IMR-90 (cell line): ENCODE data around the gene NDUFS3. TPM values are rescaled to one million over a fixed set of nuclear protein-coding genes. Genes with fewer than 3 reads are reported as not detected.

Source experiments
- ATAC-seq: fragments of 200-7000 bp; cut with Tn5 transposase; 2 replicates; pipeline ENCODE4 v1.9.1; 2020; ENCODE audit warnings: low read depth, mild to moderate bottlenecking, moderate library complexity
- BruUV-seq: library from RNA; stranded (reverse); fragments of 400-500 nt; replicated peaks from 2 replicates; lab custom pipeline; 2021; lab: Mats Ljungman, UMichigan
- CTCF ChIA-PET: fragments of 300-600 bp; formaldehyde crosslinking; extraction: SDS; loops from one replicate; lab custom pipeline; 2021; ENCODE audit warnings: antibody characterized with exemption; lab: Yijun Ruan, JAX
- POLR2A ChIA-PET: fragments of 300-600 bp; sonication (Branson Sonifier 250); formaldehyde crosslinking; loops from one replicate; lab custom pipeline; 2022; ENCODE audit warnings: antibody characterized with exemption; ENCODE audit not compliant: unreplicated experiment; lab: Charles Lee
- DNase-seq: peaks from one replicate; pipeline ENCODE4 v3.0.0; 2013
- H2AFZ ChIP-seq: replicated peaks from 2 replicates; pipeline ENCODE3; 2013; ENCODE audit warnings: low read length, mild to moderate bottlenecking; ENCODE audit not compliant: poor library complexity
- H2AK5ac ChIP-seq: 2 replicates; pipeline ENCODE4 v1.6.1; 2013; ENCODE audit warnings: low read depth, low read length, inconsistent platforms
- H2AK9ac ChIP-seq: replicated peaks from 2 replicates; pipeline ENCODE3; 2013; ENCODE audit warnings: mild to moderate bottlenecking, low read depth, low read length, moderate library complexity; ENCODE audit not compliant: poor library complexity
- H2BK120ac ChIP-seq: 2 replicates; pipeline ENCODE4 v1.6.1; 2013; ENCODE audit warnings: low read depth, low read length, inconsistent platforms
- H2BK15ac ChIP-seq: 3 replicates; pipeline ENCODE4 v1.6.1; 2013; ENCODE audit warnings: low read depth, low read length, inconsistent platforms
- H2BK20ac ChIP-seq: 2 replicates; pipeline ENCODE4 v1.6.1; 2013; ENCODE audit warnings: low read depth, mild to moderate bottlenecking, inconsistent platforms, low read length, moderate library complexity
- H2BK5ac ChIP-seq: 2 replicates; pipeline ENCODE4 v1.6.1; 2013; ENCODE audit warnings: mild to moderate bottlenecking, low read depth, low read length, inconsistent platforms; ENCODE audit not compliant: poor library complexity, severe bottlenecking
- H3K14ac ChIP-seq: replicated peaks from 2 replicates; pipeline ENCODE4 v1.6.1; 2013; ENCODE audit warnings: low read depth, low read length, inconsistent platforms
- H3K18ac ChIP-seq: 2 replicates; pipeline ENCODE4 v1.6.1; 2013; ENCODE audit warnings: low read depth, low read length, control low read depth
- H3K23ac ChIP-seq: 2 replicates; pipeline ENCODE4 v1.6.1; 2013; ENCODE audit warnings: low read depth, low read length, inconsistent platforms
- H3K27ac ChIP-seq: 2 replicates; pipeline ENCODE4 v1.5.1; 2013; ENCODE audit warnings: mild to moderate bottlenecking, control low read depth, low read length; ENCODE audit not compliant: insufficient read depth
- H3K27me3 ChIP-seq: 2 replicates; pipeline ENCODE4 v1.6.1; 2013; ENCODE audit warnings: low read length; ENCODE audit not compliant: control insufficient read depth, insufficient read depth
- H3K36me3 ChIP-seq: 2 replicates; pipeline ENCODE4 v1.6.1; 2013; ENCODE audit warnings: low read length, mixed read lengths; ENCODE audit not compliant: control insufficient read depth, insufficient read depth
- H3K4ac ChIP-seq: 2 replicates; pipeline ENCODE4 v1.6.1; 2013; ENCODE audit warnings: low read depth, low read length, inconsistent platforms
- H3K4me1 ChIP-seq: 2 replicates; pipeline ENCODE4 v1.6.1; 2013; ENCODE audit warnings: low read length, mixed read lengths; ENCODE audit not compliant: control insufficient read depth, insufficient read depth
- H3K4me2 ChIP-seq: 2 replicates; pipeline ENCODE4 v1.6.1; 2013; ENCODE audit warnings: low read depth, mild to moderate bottlenecking, control low read depth, low read length, moderate library complexity
- H3K4me3 ChIP-seq: 2 replicates; pipeline ENCODE4 v1.5.1; 2013; ENCODE audit warnings: low read depth, mild to moderate bottlenecking, control low read depth, low read length, moderate library complexity; ENCODE audit not compliant: insufficient read depth
- H3K56ac ChIP-seq: 2 replicates; pipeline ENCODE4 v1.6.1; 2013; ENCODE audit warnings: low read length, inconsistent platforms; ENCODE audit not compliant: insufficient read depth; ENCODE audit errors: extremely low read depth
- H3K79me1 ChIP-seq, 2 experiments: 2 replicates each; pipeline ENCODE4 v1.6.1; 2013; ENCODE audit warnings: low read length in 2 of 2, inconsistent platforms in 1 of 2, low read depth in 1 of 2
- H3K9ac ChIP-seq: 2 replicates; pipeline ENCODE4 v1.6.1; 2013; ENCODE audit warnings: low read depth, low read length, control low read depth
- H3K9me1 ChIP-seq: 2 replicates; pipeline ENCODE4 v1.6.1; 2013; ENCODE audit warnings: low read length, inconsistent platforms; ENCODE audit not compliant: insufficient read depth
- H3K9me3 ChIP-seq: 2 replicates; pipeline ENCODE4 v1.6.1; 2013; ENCODE audit warnings: low read length; ENCODE audit not compliant: control insufficient read depth, insufficient read depth
- H4K20me1 ChIP-seq: 2 replicates; pipeline ENCODE4 v1.6.1; 2013; ENCODE audit warnings: low read length, inconsistent platforms; ENCODE audit not compliant: insufficient read depth
- H4K5ac ChIP-seq: 2 replicates; pipeline ENCODE4 v1.6.1; 2013; ENCODE audit warnings: mild to moderate bottlenecking, low read depth, low read length, control low read depth
- H4K8ac ChIP-seq, 2 experiments: 2 replicates each; pipeline ENCODE4 v1.6.1; 2013; ENCODE audit warnings: low read depth in 2 of 2, low read length in 2 of 2, control low read depth in 1 of 2, inconsistent platforms in 1 of 2
- H4K91ac ChIP-seq: 2 replicates; pipeline ENCODE4 v1.6.1; 2013; ENCODE audit warnings: low read depth, low read length, inconsistent platforms; ENCODE audit not compliant: insufficient read depth
- BHLHE40 ChIP-seq: fragments of 150-350 bp; IDR thresholded peaks from 2 replicates; pipeline ENCODE4 v1.6.1; 2016; ENCODE audit warnings: mild to moderate bottlenecking, low read depth, low read length
- CEBPB ChIP-seq: IDR thresholded peaks from 2 replicates; pipeline ENCODE4 v1.6.1; 2012; ENCODE audit warnings: low read depth, low read length, improper control_type of control experiment
- CHD1 ChIP-seq: IDR thresholded peaks from 2 replicates; pipeline ENCODE4 v1.6.1; 2012; ENCODE audit warnings: low read depth, low read length, improper control_type of control experiment
- CTCF ChIP-seq: conservative IDR thresholded peaks from 2 replicates; pipeline ENCODE4 v1.5.1; 2012; ENCODE audit warnings: mild to moderate bottlenecking, low read depth, low read length, improper control_type of control experiment
- ELK1 ChIP-seq: fragments of 150-350 bp; IDR thresholded peaks from 2 replicates; pipeline ENCODE4 v1.6.1; 2016; ENCODE audit warnings: low read depth, mild to moderate bottlenecking, low read length, moderate library complexity, borderline replicate concordance
- FOS ChIP-seq: fragments of 150-350 bp; IDR thresholded peaks from 2 replicates; pipeline ENCODE4 v1.6.1; 2016; ENCODE audit warnings: low read depth, low read length
- MAFK ChIP-seq: IDR thresholded peaks from 2 replicates; pipeline ENCODE4 v1.6.1; 2012; ENCODE audit warnings: low read depth, low read length, improper control_type of control experiment
- MAZ ChIP-seq: IDR thresholded peaks from 2 replicates; pipeline ENCODE4 v1.6.1; 2012; ENCODE audit warnings: low read depth, mild to moderate bottlenecking, low read length, improper control_type of control experiment, moderate library complexity, borderline replicate concordance
- MXI1 ChIP-seq: IDR thresholded peaks from 2 replicates; pipeline ENCODE4 v1.6.1; 2012; ENCODE audit warnings: low read depth, mild to moderate bottlenecking, low read length, moderate library complexity, borderline replicate concordance
- NFE2L2 ChIP-seq: fragments of 150-350 bp; IDR thresholded peaks from 2 replicates; pipeline ENCODE4 v1.6.1; 2016; ENCODE audit warnings: low read depth, mild to moderate bottlenecking, low read length
- POLR2A ChIP-seq: IDR thresholded peaks from 2 replicates; pipeline ENCODE4 v1.6.1; 2012; ENCODE audit warnings: mild to moderate bottlenecking, low read depth, low read length
- RAD21 ChIP-seq: IDR thresholded peaks from 2 replicates; pipeline ENCODE4 v1.6.1; 2012; ENCODE audit warnings: low read length, improper control_type of control experiment
- RCOR1 ChIP-seq: IDR thresholded peaks from 2 replicates; pipeline ENCODE4 v1.6.1; 2012; ENCODE audit warnings: mild to moderate bottlenecking, low read length, improper control_type of control experiment; ENCODE audit not compliant: insufficient replicate concordance
- RFX5 ChIP-seq: IDR thresholded peaks from 2 replicates; pipeline ENCODE4 v1.8.0; 2012; ENCODE audit warnings: low read depth, mild to moderate bottlenecking, low read length, moderate library complexity
- SMC3 ChIP-seq: fragments of 150-350 bp; IDR thresholded peaks from 2 replicates; pipeline ENCODE4 v1.6.1; 2016; ENCODE audit warnings: low read depth, mild to moderate bottlenecking, antibody characterized with exemption, low read length, moderate library complexity
- USF2 ChIP-seq: fragments of 150-350 bp; IDR thresholded peaks from 2 replicates; pipeline ENCODE4 v1.6.1; 2017; ENCODE audit warnings: mild to moderate bottlenecking, antibody characterized with exemption, low read length, low read depth
- WGBS, 2 experiments: methylation state at CpG; one replicate each; pipeline versions ENCODE4 v1.1.5 to v1.1.7; 2013; ENCODE audit warnings: missing lambda C conversion rate in 2 of 2; ENCODE audit not compliant: insufficient read length in 1 of 2; ENCODE audit errors: extremely low coverage in 2 of 2; 5-methylcytosine and 5-hydroxymethylcytosine counted together
- dilution Hi-C: fragments of 300-500 bp; cut with HindIII; formaldehyde crosslinking; loops from one replicate; pipeline ENCODE4 v1.14.3; 2018; ENCODE audit warnings: low sequenced_read_pairs; ENCODE audit not compliant: unreplicated experiment
- in situ Hi-C: fragments of 300-500 bp; cut with MboI; formaldehyde crosslinking; loops from 3 replicates; pipeline ENCODE4 v1.14.3; 2019; ENCODE audit warnings: low sequenced_read_pairs, inconsistent platforms, mixed read lengths
- intact Hi-C: fragments of 100-400 bp; cut with micrococcal nuclease; formaldehyde crosslinking; loops from 2 replicates; pipeline ENCODE4 v1.10.0; 2022
- polyA plus RNA-seq, 3 experiments: library from polyadenylated mRNA; depleted of rRNA; stranded (reverse); fragments of >200 nt; gene quantifications; 2 replicates each; pipeline ENCODE4 v1.2.3, GENCODE V29; 2012; ENCODE audit warnings: low replicate concordance in 1 of 3
- total RNA-seq: library from RNA; depleted of rRNA; stranded (reverse); fragments of >200 nt; gene quantifications from 2 replicates; pipeline ENCODE4 v1.2.3, GENCODE V29; 2012

Gene NDUFS3
- total and polyA plus RNA-seq, 2 of the 4 experiments (the other 2 are of a cell fraction), result 77.1 to 108 TPM

GRCh38 chr11:47541070-47541469, 37.8 kb upstream of the NDUFS3 start:
- Histone ChIP-seq H2AK5ac (peak overlapping the region; percentile 0; the same call in 1 of the 2 replicates), H3K9me3 (no peaks in the 10 kb centered on the region), H2BK5ac (no peak overlapping the region), H4K20me1 (peaks cover 98% of the 10 kb centered on the region), H2BK15ac (no peak overlapping the region), H3K9me1 (peaks cover 21% of the 10 kb centered on the region), H4K5ac (no peak overlapping the region), H3K4ac (no peak overlapping the region), H3K79me1 (peaks cover 8 to 64% of the 10 kb centered on the region in 2 experiments), H3K4me3 (no peak overlapping the region), H3K18ac (no peak overlapping the region), H4K91ac (no peak overlapping the region), H3K27me3 (no peaks in the 10 kb centered on the region), H3K27ac (no peak overlapping the region), H3K23ac (no peak overlapping the region), H2AFZ (no peak overlapping the region), H3K56ac (no peak overlapping the region), H3K4me1 (peaks cover 13% of the 10 kb centered on the region), H4K8ac (no peak overlapping the region), H3K4me2 (0 out of 2 replicates have a peak overlapping the region, but pooled peaks have one; percentile 26), H3K9ac (no peak overlapping the region), H2BK120ac (no peak overlapping the region), H2BK20ac (no peak overlapping the region), H2AK9ac (no peak overlapping the region), H3K14ac (no peak overlapping the region), H3K36me3 (no peaks in the 10 kb centered on the region)
- no peak for DNase-seq
- no peak for ATAC-seq
- ChIA-PET POLR2A (no interaction called here), CTCF (no interaction called here)
- 100% methylated on average over 1 of the region's 2 CpGs; no CpG with 5 or more reads in 1 of the 2 experiments for WGBS, 2 experiments
- no peak for TF ChIP-seq RFX5
- TF ChIP-seq MAZ, result no peak
- no peak for TF ChIP-seq SMC3
- TF ChIP-seq CHD1, result no peak
- TF ChIP-seq NFE2L2, result no peak
- no peak for TF ChIP-seq MXI1
- no peak for TF ChIP-seq CEBPB
- no peak for TF ChIP-seq RCOR1
- TF ChIP-seq RAD21, result no peak
- no peak for TF ChIP-seq MAFK
- TF ChIP-seq CTCF, result no peak
- no peak for TF ChIP-seq ELK1
- TF ChIP-seq FOS, result no peak
- no peak for TF ChIP-seq BHLHE40
- no peak for TF ChIP-seq USF2
- no peak for TF ChIP-seq POLR2A
- intact Hi-C loops, result no loop called here
- in situ Hi-C loops, result no loop called here
- dilution Hi-C loops, result no loop called here
- no TSS peak for BruUV-seq
